GM18508 (cell line): ENCODE results near the gene PHYHIPL.

Experiments
- ATAC-seq: cut with Tn5 transposase; IDR thresholded peaks from one replicate; pipeline ENCODE4 v1.9.1; 2021; ENCODE audit warnings: moderate number of reproducible peaks; ENCODE audit not compliant: insufficient read depth, unreplicated experiment

PHYHIPL gene

GRCh38 chr10:59285073-59285472 is 108.6 kb downstream of the PHYHIPL start:
- ATAC-seq = no peak

DNA sequence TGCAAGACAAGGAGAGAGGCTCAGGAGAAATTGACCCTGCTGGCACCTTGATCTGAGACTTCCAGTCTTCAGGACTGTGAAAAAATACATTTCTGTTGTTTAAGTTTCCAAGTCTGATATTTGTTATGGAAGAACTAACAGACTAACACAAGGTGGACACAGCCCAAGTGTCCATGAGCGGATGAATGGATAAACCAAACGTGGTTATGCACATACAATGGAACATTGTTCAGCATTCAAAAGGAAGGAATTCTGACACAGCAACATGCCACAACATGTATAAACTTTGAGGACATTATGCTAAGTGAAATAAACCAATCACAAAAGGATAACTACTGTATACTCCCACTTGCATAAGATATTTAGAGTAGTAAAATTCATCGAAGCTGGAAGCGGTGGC is 109.4 kb downstream of the PHYHIPL start:
- ATAC-seq = no peak

- ATAC-seq = no peak
Observed at GRCh38 chr10:59287587-59288255, 111.3 kb downstream of the PHYHIPL start.

DNA sequence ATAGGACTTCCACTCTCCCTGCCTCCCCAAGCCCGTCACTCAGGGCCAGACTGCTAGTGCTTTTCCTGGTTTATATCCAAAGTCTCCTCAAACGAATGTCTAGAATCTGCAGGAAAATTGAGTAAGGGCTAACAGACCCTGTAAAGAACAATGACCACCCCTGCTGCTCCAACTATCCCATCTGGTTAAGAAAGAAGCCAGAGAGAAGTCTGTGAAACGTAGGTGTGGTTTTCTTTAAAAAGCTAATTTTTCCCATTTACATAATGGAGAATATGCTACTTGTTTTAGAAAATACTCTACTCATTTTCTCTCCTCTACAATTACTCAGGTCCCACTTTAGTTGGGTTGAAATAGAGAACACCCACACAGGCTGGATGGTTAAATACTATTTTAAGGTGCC is 113.4 kb downstream of the PHYHIPL start:
- ATAC-seq = no peak

DNA sequence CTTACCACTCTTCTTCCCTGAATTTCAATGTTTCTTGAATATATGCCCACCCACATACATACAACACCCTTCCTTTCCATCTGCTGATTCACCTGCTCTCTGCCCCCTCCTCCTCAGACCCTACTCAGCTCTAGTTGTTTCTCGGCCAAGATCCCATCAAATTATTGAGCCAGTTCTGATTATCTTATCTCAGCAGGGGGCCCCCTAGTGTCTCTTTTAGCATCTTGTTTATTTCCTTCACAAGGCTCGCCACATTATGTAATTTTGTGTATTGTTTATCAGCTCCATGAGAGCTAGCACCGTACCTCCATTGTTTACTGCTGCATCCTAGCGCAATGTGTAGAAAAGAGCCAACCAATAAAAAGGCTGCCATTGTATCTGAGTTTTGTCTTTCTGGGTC is 114.0 kb downstream of the PHYHIPL start:
- ATAC-seq = no peak
